Measurements from ENCODE around the gene TRIM29. TPM values are rescaled to one million over a fixed set of nuclear protein-coding genes. Genes with fewer than 3 reads are reported as not detected.

Gene TRIM29
- total RNA-seq, 1 experiment from 2014 or later, result not detected

DNA sequence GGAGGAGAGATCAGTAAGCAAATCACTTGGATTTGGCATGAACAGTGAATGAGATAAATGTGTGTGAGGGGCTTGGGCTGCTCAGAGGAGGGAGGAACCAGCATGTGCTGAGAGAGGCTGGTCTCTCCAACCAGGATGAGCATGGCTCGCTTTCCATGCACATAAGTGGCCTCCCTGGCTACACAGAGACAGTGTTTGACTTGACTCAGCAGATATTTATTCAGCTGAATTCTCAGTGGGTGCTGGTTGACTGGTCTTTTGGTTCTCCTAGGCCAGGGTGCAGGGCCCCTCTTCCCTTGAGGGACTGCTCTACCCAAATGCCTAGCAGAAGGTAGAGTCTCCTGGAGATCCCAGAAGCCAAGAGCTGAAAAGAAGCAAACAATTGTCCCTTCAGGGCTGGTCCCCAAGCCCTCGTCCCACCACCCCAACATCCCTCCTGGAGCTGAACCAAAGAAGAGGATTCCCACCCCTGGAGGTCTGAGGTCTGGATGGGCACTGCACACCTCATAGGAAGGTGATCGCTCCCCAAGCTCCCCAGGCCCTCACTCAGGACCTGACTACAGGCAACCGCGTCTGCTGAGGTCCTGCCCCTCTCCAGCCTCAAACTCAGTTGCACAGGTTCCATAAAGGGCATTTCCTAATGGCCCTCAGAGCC, 3.3 kb upstream of the TRIM29 start:
- no peak for DNase-seq (ENCODE audit: extremely low read depth, low read depth)

DNA sequence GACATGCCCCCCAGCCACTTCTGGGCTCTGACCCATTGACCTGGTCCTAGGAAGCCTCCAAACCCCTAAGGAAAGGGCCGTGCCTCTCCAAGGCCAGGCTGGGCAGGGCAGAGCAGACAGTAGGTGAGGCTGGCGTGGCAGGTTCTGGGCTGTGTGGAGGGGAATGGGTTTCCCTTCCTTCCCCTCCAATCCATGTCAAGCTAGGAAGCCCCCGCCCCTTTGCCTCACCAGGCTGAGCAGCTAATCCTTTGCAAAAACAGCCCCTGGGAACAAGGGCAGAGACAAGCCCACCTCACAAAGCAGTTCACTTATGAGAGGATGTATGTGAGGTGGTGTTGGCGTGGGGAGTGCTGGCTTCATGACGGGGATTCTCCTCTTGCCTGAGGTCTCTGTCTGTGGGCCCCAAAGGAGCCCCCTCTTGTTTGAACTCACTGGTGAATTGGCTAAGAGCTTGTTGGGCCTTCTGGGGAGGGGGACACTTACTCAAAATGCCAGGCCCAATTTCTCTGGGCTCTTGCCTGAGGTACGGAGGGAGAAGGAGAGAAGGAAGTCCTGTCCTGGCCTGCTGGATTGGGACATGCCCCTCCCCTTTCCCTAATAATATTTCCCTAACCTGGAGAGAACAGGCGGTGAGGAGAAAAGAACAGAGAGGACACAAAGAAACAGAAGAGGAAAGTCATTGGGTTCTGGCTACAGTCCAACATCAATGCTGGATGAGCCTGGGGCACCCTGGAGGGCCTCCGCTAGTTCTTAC, 1.6 kb upstream of the TRIM29 start:
- DNase-seq (ENCODE audit: extremely low read depth, low read depth), result no peak

DNA sequence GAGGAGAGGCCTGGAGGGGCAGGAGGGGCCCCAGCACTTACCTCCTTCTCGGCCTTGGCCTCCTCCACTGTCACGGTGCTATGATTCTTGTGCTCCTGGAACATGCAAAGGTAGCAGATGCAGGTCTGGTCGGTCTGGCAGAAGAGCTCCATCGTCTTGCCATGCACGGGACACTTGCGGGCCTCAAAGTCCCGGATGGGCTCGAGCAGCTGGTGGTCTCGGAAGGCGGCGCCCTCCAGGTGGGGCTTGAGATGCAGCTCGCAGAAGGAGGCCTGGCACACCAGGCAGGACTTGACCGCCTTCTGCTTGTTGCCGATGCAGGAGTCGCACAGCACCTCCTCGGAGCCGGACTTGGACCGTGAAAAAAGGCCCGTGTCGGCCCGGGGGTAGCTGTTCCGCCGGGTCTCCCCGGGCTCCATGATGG, 714 bp downstream of the TRIM29 start:
- DNase-seq (ENCODE audit: extremely low read depth, low read depth), result no peak

DNA sequence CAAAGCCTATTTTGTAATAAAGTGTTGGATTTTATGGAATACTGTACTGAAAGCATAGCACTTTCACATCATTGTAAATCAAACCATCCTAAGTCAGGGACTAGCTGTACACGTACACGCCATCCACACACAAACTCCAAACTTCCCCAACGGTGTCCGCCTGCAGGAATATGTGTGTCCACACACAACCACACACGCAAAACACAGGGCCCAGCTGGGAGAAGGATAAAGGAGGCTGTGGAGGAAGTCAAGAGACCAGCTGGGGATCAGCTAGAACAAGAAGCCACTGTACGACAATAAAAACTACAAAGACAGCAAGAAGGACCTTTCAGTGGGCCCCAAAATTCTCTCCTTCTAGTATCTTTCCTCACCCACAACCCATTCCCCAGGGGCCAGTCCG, 1.6 kb downstream of the TRIM29 start:
- no peak for DNase-seq (ENCODE audit: extremely low read depth, low read depth)

DNA sequence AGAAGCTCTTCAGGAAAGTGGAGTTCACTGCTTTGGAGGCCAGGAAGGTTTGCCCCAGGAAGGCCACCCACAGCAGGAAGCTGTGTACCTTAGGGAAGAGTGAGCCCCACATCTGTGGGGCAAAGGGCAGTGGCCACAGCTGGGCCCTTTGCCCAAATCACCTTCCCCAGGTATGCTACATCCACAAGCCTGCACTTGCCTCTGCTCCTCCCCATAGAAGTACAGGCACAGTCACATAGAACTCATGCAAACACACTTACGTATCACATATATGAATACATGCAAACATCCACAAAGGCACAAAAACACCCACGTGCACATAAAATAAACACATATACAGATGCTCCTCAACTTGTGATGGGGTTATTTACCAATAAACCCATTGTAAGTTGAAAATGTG, 2.1 kb downstream of the TRIM29 start:
- no peak for DNase-seq (ENCODE audit: extremely low read depth, low read depth)

DNA sequence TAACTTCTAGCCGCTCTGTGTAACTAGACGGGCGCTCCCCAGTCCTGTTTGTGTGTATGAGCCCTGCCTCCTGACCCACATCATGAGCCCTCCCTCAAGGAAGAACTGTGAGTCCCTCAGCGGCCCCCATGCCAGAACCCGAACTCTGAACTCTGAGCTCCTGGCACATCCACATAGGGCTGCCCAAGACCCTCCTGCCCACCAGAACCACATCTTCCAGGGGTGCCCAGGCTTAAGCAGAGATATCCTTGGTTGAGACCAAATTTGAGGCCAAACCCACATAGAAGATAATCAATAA, 3.0 kb downstream of the TRIM29 start:
- DNase-seq (ENCODE audit: extremely low read depth, low read depth), result no peak

DNA sequence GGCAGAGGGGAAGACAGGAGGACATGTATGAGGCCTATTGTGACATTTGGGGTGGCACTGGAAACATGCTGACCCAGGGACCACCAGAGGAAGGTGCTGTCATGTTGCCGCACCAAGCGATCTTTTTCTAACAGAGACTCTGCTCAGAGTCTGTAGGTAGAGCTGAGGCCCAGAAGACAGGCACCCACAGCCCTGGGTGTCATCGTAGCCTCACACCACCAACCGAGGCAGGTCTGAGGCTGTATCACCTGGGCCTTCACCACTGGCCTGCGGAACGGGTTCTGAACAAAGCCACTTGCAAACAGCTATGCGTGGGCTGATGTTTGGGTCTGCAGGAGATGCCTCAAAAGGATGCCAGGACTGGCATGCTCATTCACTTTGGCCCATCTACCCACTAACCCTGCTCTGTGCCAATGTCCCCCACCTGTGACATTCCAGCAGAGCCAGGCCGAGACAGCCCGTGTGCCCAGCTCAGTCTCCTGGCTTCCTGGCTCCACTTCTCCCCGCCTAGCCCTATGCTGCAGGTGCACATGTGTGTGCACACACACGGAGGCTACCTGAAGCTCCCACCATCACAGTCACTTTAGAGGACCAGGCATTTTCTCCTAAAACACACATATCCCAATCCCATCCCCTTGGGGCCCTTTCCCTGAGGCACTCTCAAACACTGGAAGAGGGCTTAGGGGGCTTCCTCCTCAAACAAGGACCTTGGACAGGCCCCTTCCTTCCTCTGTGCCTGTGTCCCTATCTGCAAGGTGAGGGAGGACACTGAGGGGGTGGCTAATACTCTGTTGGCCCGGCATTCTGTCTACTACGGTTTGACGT, 3.6 kb downstream of the TRIM29 start:
- no peak for DNase-seq (ENCODE audit: extremely low read depth, low read depth)

DNA sequence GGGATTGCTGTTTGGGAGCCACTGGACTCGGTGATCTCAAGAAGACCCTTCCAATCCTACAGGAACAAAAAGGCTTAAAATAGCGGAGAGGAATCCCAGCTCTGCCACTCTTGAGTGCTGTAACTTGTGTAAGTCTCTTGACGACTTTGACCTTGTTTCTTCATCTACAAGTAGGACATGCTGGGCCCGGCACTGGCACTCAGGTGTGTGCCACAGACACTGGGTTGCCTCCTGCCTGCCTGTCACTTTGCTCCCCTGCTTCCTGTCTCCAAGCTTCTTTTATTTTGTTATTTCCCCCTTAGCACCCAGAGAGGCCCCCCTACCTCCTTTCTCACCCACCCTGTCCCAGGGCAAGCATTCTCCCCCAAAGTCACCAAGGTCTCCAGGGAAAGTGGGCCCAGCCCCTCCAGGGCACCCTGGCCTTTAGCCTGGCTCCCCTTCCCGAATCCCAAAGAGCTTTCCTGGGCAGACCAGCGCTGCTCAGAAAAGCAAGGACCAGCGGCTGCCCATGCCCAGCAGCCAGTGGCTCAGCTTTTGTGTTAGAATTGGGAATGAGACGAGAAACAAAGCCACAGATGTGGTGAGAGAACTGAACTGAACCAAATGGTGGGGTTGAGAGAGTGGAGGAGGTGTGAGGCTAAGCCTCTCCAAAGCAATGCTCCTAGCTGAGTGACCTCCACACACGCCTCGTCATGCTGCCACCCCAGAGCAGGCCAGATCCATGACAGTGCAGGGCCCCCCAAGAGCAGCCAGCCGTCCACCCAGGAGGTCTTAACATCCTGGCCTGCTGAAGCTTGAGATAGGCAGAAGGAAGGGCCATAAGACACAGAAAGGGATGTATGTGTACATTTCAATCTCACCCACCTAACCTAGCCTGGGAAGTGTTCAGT, 4.5 kb downstream of the TRIM29 start:
- DNase-seq (ENCODE audit: extremely low read depth, low read depth), result no peak

DNA sequence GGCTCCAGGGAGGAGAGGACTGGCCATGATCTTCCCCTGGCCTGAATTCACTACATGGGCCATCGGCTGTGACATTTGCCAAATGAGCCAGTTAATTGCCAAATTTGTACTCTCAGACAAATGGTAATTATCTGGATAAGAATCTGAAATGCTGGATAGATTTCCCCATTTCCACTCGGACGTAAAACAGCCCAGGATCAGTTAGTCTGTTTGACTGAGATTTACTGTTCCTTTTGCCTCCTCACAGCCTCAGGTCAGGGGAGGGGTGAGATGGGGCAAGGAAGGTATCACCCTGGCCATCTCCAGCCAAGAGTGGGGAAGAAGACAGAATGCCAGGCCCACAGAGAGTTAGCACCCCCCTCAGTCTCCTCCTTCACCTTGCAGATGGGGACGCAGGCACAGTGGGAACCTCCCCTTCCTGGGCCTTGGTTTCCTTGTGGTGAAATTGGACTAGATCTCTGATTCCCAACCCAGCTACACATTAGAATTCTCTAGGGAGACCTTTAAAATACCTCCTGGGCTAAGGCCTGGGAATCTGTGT, 5.2 kb downstream of the TRIM29 start:
- DNase-seq (ENCODE audit: extremely low read depth, low read depth), result no peak

DNA sequence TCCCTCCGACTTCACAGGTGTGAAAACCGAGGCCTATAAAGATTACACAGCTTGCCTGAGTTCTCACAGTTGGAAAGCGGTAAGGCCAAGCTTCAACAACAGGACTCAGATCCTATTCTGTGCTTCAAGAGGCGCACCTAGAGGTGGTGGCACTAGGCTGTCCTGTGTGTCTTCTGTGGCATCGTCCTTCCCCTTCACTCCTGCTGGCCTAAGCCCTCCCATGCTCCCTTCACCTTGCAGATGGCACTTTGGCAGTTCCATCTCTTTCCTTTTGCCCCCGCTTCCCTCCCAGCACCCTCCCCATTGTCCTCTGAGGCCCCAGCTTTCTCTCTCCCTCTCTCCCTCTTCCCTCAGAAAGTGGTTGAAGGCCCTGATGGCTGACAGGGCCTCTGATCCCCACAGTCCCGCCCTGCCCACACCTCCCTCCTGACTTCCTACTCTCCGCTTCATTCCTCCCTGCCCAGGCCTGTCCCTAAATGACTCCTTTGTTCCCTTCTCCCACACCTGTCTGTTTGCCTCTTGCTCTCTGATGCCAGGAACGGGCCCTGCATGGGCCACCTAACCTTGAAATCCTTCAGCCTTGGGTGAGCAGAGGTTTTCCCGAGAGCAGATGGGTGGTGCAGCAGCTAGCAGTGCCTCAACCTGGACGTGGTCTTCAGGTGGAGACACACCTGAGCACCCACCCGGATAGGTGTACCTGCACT, 5.8 kb downstream of the TRIM29 start:
- DNase-seq (ENCODE audit: extremely low read depth, low read depth), result no peak

DNA sequence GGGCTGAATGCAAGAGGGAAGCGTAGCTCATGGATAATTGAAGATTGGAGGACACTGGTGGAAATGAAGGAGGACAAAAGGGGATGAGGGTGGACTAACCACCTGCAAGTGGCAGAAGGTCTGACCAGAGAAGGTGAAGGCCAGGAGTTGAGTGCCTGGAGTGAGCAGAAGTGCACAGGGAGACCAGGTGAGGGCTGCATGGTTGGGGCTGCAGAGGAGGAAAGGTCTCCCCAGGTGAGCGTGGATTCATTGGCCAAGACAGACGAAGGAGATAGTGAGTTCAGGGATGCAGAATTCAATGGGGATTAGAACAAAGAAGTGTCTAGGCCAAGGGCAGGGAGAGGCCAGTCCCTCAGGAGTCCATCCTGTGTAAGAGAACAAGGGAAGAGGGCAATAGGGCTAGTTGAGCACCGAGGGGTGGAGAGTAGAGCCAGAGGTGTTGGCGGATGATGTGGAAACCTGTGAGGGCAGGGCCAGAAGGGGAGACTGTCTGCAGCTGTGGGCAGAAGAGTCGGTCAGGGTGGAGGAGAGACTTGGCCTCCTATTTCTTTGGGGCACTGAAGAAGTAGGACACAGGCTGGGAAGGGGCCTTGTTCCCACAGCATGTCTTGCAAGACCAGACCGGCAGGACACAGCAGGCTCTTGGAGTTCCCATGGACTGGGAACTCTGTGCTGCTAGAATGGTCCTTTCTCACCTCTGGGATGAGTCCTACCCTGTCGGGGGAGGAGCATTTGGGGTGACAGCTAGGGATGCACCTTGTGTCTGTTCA, 6.7 kb downstream of the TRIM29 start:
- no peak for DNase-seq (ENCODE audit: extremely low read depth, low read depth)

DNA sequence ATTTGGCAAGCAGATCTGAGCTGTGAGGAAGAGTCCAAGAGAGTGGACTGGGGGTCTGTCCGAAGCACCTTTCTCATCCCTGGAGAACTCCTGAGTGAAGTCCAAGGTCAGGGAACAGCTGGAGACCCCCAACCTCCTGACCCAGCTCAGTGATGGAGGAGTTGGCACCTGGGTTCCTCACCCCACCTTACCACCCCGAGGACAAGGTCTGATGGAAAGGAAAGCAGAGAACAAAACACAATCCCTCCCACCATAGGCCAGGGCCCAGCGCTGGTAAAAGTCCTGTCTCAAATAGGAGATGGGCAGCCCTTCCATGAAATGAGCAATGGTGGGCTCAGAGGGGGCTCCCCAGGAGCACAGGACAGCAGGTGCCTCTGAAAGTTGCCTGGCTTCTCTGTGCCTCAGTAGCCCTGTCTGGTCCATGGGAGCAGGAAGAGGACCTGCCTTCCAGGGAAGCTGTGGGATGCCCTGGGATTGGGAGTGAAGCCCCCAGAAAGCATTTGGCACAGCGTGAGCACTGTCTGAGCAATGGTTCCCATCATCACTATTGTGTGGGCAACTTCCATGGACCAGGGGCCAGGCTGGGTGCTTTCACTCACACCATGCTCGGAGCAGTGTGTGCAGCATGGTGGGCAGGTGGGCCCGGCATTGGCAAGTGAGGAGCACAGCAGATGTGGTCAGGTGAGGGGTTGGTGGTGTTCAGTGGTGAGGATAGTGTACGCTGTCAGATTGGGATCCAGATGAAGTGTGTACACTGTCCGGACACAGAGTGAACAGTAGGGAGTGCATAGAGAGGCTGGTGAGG, 7.5 kb downstream of the TRIM29 start:
- DNase-seq (ENCODE audit: extremely low read depth, low read depth), result no peak

DNA sequence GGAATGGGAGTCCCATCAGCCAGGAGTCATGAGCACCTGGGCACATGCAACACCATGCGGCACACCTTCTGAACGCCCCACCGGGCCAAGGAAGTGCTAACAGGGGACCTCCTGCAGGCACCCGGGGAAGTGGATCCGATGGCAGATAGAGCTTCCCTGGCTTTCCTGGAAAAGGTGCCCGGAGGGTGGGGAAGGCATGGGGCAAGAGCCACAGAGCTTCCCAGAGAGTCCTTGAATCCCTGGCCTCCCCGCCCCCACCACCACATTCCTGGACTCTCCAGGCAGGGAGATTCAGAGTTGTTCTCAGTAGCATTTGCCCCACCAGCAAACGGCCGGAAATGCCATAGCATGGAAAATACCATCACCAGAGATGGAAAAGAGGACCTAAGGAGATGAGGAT, 8.3 kb downstream of the TRIM29 start:
- DNase-seq (ENCODE audit: extremely low read depth, low read depth), result no peak

DNA sequence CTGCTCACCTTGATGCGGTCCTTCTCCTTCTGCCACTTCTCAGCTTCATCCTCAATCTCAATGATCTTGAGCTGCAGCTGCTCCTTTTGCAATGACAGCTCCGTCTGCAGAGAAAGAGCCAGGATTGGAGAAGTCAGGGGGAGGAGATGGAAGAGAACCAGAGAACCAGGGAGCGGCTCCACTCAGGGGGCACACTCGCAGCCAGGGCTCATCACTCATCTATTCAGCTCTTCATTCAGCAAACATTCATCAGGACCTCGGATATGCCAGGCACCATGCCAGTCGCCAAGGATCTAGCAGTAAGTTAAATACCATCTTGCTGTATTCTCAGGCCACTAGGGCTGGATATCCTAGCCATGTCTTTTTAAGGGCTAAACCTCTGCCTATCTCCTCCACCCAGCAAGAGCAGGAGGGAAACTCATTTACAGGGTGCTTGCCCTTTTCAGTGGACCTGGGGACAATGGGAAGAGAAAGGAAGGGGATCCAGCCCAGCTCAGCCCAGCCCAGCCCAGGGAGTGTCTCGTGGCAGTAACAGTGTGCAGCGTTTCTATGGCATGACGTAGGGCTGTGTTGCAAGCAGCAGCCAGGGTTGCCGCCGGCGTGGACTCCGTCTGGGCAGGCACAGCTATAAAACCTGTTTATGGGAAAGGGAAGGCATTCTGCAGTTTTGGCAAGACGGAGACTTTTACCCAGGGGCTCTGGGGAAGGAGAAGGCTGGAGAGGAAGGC, 9.4 kb downstream of the TRIM29 start:
- no peak for DNase-seq (ENCODE audit: extremely low read depth, low read depth)

DNA sequence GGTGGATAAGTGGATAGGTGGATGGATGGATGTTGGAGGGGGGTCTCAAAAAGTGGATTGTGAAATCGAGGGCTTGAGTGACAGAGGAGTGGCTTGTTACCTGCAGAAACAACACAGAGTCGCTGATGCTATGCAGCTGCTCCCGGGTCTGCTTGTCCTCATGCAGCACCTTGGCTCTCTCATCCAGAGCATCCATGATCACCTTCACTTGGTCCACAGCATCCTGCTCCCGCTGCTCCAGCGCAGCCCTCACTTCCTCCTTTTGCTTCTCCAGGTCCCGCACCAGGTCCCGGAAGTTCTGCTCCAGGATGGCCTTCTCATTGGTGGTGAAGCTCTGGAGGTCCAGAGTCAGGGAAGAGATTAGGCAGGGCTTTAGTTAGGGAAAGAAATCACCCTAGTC, 10.7 kb downstream of the TRIM29 start:
- DNase-seq (ENCODE audit: extremely low read depth, low read depth), result no peak

DNA sequence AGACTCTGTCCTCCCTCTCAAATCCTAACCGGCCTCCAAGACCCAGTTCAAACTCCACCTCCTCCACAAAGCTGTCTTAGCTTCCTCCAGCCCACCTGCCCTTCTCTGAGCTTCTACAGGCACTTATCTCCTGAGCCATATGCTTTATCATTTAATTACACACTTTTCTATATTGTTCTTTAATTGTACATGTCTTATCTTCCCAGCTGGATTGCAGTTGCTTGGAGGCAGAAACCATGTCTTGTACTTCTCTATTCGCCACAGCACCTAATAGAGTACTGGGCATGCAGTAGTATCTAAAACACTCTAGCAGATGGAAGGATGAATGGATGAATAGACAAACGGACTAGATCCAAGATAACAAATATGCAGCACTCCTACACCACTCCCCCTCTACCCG, 11.3 kb downstream of the TRIM29 start:
- no peak for DNase-seq (ENCODE audit: extremely low read depth, low read depth)

DNA sequence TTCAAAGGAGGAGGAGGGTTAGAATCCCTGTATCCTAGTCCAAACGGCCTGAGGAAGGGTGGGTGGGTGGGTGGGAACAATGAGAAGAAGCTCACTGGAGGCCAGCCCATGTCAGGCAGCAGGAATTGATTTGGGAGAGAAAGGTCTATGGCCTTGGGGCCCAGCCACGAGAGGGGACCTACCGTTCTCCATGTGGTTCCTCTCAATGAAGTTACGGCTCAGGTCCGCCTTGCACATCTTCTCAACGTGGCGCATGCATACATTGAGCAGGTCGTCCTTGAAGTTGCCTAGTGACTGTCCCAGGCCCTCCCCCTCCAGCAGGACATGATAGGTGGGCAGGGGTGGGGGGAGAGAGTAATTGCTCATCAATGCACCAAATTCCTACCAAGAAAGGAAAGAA, 12.4 kb downstream of the TRIM29 start:
- no peak for DNase-seq (ENCODE audit: extremely low read depth, low read depth)

DNA sequence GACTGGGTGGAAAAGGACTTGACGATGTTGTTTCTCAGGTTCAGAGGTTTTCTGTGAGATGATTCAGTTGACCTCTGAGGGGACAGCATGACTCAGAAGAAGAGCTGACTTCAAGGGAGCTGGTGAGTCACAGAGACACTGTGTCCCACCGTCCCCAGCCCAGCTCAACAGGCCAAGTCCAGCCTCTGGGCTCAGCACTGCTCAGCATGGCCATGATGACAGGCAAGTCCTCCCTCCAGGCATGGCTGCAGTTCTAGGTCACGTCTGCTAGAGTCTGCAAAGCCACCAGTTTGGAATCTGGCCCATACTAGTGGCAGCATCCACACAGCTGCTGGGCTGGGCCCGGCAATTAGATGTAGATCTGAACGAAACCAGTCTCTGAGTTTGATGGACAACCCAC, 12.9 kb downstream of the TRIM29 start:
- no peak for DNase-seq (ENCODE audit: extremely low read depth, low read depth)
